ENCODE data around the gene MB. TPM values are rescaled to one million over a fixed set of nuclear protein-coding genes. Genes with fewer than 3 reads are reported as not detected.

Gene MB
- polyA plus RNA-seq, 2 of the 4 experiments (the other 2 are of a cell fraction), result 6.9 to 12.1 TPM

DNA sequence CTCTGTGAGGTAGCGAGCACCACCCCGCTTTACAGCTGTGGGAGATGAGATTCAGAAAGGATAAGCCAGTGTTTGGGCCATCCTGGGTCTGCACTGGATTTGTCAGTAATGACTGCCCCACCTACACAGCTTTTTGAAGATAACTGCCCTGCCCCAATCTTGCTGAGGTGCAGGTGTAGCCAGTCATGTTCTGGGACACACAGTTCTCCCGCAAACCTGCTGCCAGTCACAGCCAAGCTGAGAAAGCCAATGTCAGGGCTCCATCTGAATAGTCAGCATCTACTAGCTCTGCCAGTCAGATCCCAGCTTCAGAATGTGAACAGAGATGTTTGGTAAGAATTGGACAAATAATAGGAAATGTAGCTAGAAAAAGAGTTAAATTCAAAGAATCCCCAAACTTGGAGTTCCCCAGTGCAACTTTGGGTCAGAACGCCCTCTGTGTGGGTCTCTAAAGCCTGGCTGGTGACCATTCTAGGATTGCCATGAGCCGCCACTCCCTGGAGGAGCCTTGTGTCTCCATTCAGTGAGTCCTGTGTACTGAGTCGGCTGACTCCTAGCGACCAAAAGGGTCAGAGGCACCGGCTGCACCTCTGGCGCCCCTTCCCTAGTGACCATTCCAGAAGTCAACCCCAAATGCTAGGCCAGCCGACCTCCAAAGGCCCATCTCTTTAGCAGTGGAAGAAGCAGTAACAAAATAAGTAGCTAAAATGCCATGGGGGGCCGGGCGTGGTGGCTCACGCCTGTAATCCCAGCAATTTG is 2.4 kb upstream of the MB start:
- ATAC-seq (no peak), DNase-seq (ENCODE audit: low read depth in 1 of 2, low spot score in 1 of 2) (no peak), FAIRE-seq (no peak)
- TF ChIP-seq JUNB (IDR thresholded peaks at IDR 0.05) (no peak), NR3C1 (IDR thresholded peaks at IDR 0.05) (no peak), PHF8 (IDR thresholded peaks at IDR 0.05; ENCODE audit: borderline replicate concordance, low read depth) (no peak), ZFP36 (IDR thresholded peaks at IDR 0.05; ENCODE audit: borderline replicate concordance, partially characterized antibody) (no peak), HOXA7 (CRISPR knock-in tag; IDR thresholded peaks at IDR 0.05) (no peak), TP53 (CRISPR knock-in tag; IDR thresholded peaks at IDR 0.05) (no peak), ZNF302 (CRISPR knock-in tag; IDR thresholded peaks at IDR 0.05) (no peak), MAFK (IDR thresholded peaks at IDR 0.05; ENCODE audit: partially characterized antibody) (no peak), RFX5 (IDR thresholded peaks at IDR 0.05) (no peak), KDM1A (IDR thresholded peaks at IDR 0.05; ENCODE audit: low read depth) (no peak), CBX2 (IDR thresholded peaks at IDR 0.05; ENCODE audit: borderline replicate concordance, low read depth) (no peak), CHD4 (IDR thresholded peaks at IDR 0.05; ENCODE audit: borderline replicate concordance) (no peak)
- TF ChIP-seq, protein P1, sequence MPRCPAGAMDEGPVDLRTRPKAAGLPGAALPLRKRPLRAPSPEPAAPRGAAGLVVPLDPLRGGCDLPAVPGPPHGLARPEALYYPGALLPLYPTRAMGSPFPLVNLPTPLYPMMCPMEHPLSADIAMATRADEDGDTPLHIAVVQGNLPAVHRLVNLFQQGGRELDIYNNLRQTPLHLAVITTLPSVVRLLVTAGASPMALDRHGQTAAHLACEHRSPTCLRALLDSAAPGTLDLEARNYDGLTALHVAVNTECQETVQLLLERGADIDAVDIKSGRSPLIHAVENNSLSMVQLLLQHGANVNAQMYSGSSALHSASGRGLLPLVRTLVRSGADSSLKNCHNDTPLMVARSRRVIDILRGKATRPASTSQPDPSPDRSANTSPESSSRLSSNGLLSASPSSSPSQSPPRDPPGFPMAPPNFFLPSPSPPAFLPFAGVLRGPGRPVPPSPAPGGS (IDR thresholded peaks at IDR 0.05), result no peak
- TF ChIP-seq, protein P2, sequence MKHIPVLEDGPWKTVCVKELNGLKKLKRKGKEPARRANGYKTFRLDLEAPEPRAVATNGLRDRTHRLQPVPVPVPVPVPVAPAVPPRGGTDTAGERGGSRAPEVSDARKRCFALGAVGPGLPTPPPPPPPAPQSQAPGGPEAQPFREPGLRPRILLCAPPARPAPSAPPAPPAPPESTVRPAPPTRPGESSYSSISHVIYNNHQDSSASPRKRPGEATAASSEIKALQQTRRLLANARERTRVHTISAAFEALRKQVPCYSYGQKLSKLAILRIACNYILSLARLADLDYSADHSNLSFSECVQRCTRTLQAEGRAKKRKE (CRISPR knock-in tag; IDR thresholded peaks at IDR 0.05; ENCODE audit: low read depth), result no peak
- TF ChIP-seq, protein P3, sequence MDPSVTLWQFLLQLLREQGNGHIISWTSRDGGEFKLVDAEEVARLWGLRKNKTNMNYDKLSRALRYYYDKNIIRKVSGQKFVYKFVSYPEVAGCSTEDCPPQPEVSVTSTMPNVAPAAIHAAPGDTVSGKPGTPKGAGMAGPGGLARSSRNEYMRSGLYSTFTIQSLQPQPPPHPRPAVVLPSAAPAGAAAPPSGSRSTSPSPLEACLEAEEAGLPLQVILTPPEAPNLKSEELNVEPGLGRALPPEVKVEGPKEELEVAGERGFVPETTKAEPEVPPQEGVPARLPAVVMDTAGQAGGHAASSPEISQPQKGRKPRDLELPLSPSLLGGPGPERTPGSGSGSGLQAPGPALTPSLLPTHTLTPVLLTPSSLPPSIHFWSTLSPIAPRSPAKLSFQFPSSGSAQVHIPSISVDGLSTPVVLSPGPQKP (IDR thresholded peaks at IDR 0.05; ENCODE audit: low read depth, low read length), result no peak
- H3K4me1 ChIP-seq, result peaks cover 32% of the 10 kb centered on the region
- H3K9me3 ChIP-seq, result no peaks in the 10 kb centered on the region
- CTCF ChIA-PET, result interaction anchor here (0.6 to 4.1 kb wide), 5 partner anchors 8 to 447 kb away, joined by 3 to 22 read pairs (median 4); no protein-coding TSS in a partner anchor
- no peak overlapping the region for H3K4me2 ChIP-seq
- no peak overlapping the region for H3K4me3 ChIP-seq
- 91% methylated on average over 13 of the region's 13 CpGs for WGBS (ENCODE audit: missing lambda C conversion rate)
- POLR2A ChIA-PET, result no interaction called here
- peak overlapping the region in 1 of 2 experiments; percentile 56; a peak in 2 of 6 replicates for H3K27ac ChIP-seq

DNA sequence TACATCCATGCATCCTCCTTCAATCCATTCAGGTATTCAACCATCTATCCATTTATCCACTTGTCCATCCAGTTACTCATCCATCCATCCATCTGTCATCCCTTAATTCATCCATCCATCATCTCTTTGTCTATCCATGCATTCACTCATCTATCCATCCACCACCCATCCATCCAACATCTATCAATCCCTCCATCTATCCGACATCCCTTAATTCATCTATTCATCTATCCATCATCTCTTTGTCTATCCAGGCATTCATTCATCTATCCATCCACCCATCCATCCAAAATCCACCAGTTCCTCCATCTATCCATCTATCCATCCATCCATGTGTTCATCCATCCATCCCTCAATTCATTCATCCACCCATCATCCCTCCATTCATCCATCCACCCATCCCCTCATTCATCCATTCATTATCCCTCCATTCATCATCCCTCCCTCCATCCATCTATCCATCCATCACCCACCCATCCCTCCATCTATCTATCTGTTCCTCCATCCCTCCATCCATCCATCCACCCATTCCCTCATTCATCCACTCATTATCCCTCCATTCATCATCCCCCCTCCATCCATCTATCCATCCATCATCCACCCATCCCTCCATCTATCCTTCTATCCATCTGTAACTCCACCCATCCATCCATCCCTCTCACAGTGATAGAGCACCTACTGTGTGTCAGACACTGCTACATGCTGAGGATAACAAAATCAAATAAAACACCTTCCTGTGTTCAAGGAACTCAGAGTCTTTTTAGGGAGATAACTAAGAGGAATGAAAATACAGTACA is 1.5 kb upstream of the MB start:
- peaks cover 32% of the 10 kb centered on the region for H3K4me1 ChIP-seq
- H3K9me3 ChIP-seq, result no peaks in the 10 kb centered on the region
- no peak overlapping the region for H3K27ac ChIP-seq
- TF ChIP-seq, protein P4, sequence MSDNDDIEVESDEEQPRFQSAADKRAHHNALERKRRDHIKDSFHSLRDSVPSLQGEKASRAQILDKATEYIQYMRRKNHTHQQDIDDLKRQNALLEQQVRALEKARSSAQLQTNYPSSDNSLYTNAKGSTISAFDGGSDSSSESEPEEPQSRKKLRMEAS (IDR thresholded peaks at IDR 0.05), result no peak
- TF ChIP-seq FOSB (CRISPR knock-in tag; IDR thresholded peaks at IDR 0.05) (no peak), ZNF302 (CRISPR knock-in tag; IDR thresholded peaks at IDR 0.05) (no peak), HOXB5 (CRISPR knock-in tag; IDR thresholded peaks at IDR 0.05) (no peak), EHF (CRISPR knock-in tag; IDR thresholded peaks at IDR 0.05) (no peak)
- TF ChIP-seq, protein P5, sequence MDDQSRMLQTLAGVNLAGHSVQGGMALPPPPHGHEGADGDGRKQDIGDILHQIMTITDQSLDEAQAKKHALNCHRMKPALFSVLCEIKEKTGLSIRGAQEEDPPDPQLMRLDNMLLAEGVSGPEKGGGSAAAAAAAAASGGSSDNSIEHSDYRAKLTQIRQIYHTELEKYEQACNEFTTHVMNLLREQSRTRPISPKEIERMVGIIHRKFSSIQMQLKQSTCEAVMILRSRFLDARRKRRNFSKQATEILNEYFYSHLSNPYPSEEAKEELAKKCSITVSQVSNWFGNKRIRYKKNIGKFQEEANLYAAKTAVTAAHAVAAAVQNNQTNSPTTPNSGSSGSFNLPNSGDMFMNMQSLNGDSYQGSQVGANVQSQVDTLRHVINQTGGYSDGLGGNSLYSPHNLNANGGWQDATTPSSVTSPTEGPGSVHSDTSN (IDR thresholded peaks at IDR 0.05), result no peak
- ATAC-seq, result no peak
- no peak for FAIRE-seq
- POLR2A ChIA-PET, result no interaction called here
- CTCF ChIA-PET, result interaction anchor here (0.6 to 4.1 kb wide), 5 partner anchors 8 to 448 kb away, joined by 3 to 22 read pairs (median 4); no protein-coding TSS in a partner anchor
- DNase-seq (ENCODE audit: low read depth in 1 of 2, low spot score in 1 of 2), result no peak
- no peak overlapping the region for H3K4me2 ChIP-seq
- WGBS (ENCODE audit: missing lambda C conversion rate), result 90% methylated on average over 1 of the region's 1 CpG
- H3K4me3 ChIP-seq, result no peak overlapping the region
